ENCODE results near the gene SH3D19. TPM values are rescaled to one million over a fixed set of nuclear protein-coding genes. Genes with fewer than 3 reads are reported as not detected.

SH3D19 gene
- total and polyA plus RNA-seq, 4 donors = 40.3 to 62.1 (median 40.9) TPM

DNA sequence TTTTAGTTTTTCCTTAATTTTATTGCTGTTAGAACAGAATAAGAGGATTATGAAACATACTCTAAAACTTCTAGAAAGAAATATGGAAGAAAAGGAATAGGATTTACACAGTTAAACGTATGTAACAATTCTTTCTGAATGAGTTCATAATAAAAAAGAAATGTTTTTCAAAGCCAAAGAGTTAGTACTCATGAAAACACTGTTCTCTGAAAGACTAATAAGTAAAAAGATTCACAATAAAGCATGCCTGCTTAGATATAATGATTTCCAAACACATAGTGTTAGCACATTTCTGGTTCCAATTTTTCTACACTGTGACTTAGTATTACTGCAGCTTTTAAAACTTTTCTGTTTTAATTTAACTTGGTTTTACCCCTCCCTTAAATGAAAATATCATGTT is 98.2 kb downstream of the SH3D19 start:
- Histone ChIP-seq H3K9me3 (ENCODE audit: control insufficient read depth, insufficient read depth, low read length) (no peaks in the 10 kb centered on the region), H3K27ac (ENCODE audit: low read depth, low read length) (peak overlapping the region; percentile 88), H3K36me3 (ENCODE audit: control insufficient read depth, insufficient read depth, low read length) (no peaks in the 10 kb centered on the region), H3K4me1 (ENCODE audit: control insufficient read depth, insufficient read depth, low read length) (peaks cover 3% of the 10 kb centered on the region), H3K27me3 (ENCODE audit: control insufficient read depth, insufficient read depth, low read length) (no peaks in the 10 kb centered on the region), H3K4me3 (ENCODE audit: low read depth, low read length) (no peak overlapping the region)
- WGBS (ENCODE audit: insufficient coverage) = no CpG with 5 or more reads among the region's 1 CpG
- DNase-seq (ENCODE audit: low read depth in 4 of 6, low spot score in 6 of 6) = no peak

DNA sequence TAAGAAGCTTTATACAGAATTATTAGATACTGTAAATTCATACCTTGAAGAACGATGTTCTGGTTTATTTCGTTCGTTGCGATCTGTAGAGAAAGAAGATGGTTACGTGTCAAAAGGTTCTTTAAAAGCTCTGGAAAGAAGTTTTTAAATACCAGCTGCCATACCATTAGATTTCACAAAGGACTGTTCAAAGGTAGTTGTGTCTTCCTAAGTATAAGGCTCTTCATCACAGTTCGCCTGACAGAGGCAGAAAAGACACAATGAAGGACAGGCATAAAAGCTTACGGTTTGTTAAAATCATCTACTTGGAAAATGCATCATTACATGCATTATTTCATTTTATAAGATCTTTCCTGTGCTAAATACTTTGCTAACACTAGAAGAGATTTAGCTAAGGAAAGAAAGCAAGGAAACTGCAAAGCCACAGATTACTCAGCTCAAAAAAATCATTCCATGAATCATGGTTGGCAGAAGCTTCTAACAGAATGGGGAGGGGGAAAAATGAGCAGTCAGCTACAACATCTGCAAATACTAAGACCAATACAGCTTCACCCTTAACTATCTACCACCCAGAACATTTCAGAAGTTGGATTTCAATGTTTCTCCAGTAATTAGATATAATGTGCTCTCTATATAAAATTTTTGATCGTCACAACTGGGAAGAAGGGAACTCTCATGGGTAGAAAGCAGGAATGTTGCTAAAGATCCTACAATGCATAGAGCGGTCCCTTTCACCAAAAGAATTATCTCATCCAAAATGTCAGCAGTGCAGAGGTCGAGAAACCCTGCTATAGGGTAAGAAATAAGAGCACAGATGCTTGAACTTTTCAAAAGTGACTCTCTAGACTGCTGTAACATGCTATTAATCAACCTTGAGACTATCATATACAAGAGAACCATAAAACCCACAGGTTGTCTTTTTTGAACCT is 99.1 kb downstream of the SH3D19 start:
- peak overlapping the region; percentile 88 for H3K27ac ChIP-seq (ENCODE audit: low read depth, low read length)
- no peaks in the 10 kb centered on the region for H3K36me3 ChIP-seq (ENCODE audit: control insufficient read depth, insufficient read depth, low read length)
- DNase-seq (ENCODE audit: low read depth in 4 of 6, low spot score in 6 of 6) = peak in 2 of 6 donors; percentile 40 to 65
- H3K9me3 ChIP-seq (ENCODE audit: control insufficient read depth, insufficient read depth, low read length) = no peaks in the 10 kb centered on the region
- no peaks in the 10 kb centered on the region for H3K27me3 ChIP-seq (ENCODE audit: control insufficient read depth, insufficient read depth, low read length)
- peaks cover 3% of the 10 kb centered on the region for H3K4me1 ChIP-seq (ENCODE audit: control insufficient read depth, insufficient read depth, low read length)
- peak overlapping the region; percentile 19 for H3K4me3 ChIP-seq (ENCODE audit: low read depth, low read length)
- WGBS (ENCODE audit: insufficient coverage) = no CpG with 5 or more reads among the region's 10 CpGs

DNA sequence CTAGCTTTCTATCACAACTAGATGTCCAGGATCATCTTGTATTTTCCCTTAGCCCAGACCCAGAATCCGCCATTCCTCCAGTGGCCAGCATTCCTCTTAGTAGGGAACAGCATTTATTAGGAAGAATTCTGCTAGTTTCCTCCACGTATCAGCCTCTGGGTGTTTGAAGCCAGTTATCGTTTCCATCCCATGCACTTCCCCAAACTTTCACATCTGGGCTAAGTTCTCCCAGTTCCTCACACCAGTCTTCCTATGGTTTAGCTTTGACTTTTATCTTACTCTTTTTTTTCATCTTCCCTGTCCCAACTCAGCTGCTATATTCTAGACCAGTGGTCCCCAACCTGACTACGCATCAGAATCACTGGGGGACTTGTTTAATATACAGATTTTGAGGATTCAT is 101.9 kb downstream of the SH3D19 start:
- Histone ChIP-seq H3K9me3 (ENCODE audit: control insufficient read depth, insufficient read depth, low read length) (no peaks in the 10 kb centered on the region), H3K27ac (ENCODE audit: low read depth, low read length) (no peak overlapping the region), H3K4me3 (ENCODE audit: low read depth, low read length) (no peak overlapping the region), H3K4me1 (ENCODE audit: control insufficient read depth, insufficient read depth, low read length) (no peaks in the 10 kb centered on the region), H3K27me3 (ENCODE audit: control insufficient read depth, insufficient read depth, low read length) (no peaks in the 10 kb centered on the region), H3K36me3 (ENCODE audit: control insufficient read depth, insufficient read depth, low read length) (no peaks in the 10 kb centered on the region)
- WGBS (ENCODE audit: insufficient coverage) = 94% methylated on average over 3 of the region's 4 CpGs
- DNase-seq (ENCODE audit: low read depth in 4 of 6, low spot score in 6 of 6) = no peak

DNA sequence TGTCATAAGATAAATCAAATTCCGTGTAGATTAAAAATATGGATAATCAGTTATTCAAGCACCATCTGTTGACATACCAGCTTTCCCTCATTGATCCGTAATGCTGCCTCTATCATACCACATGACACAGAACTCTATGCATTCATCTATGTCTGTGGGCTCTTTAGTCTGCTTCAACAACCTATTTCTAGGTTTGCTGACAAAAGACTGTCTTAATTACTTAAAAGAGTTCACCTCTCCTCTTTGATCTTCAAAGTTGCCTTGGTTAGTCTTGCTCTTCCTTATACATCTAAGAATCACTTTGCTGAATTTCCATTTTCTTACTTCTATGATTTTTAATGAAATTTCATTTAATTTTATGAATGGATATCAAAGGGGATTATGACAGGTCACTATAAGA is 105.5 kb downstream of the SH3D19 start:
- Histone ChIP-seq H3K9me3 (ENCODE audit: control insufficient read depth, insufficient read depth, low read length) (no peaks in the 10 kb centered on the region), H3K27me3 (ENCODE audit: control insufficient read depth, insufficient read depth, low read length) (no peaks in the 10 kb centered on the region), H3K4me3 (ENCODE audit: low read depth, low read length) (no peak overlapping the region), H3K4me1 (ENCODE audit: control insufficient read depth, insufficient read depth, low read length) (no peaks in the 10 kb centered on the region), H3K27ac (ENCODE audit: low read depth, low read length) (no peak overlapping the region), H3K36me3 (ENCODE audit: control insufficient read depth, insufficient read depth, low read length) (no peaks in the 10 kb centered on the region)
- no peak for DNase-seq (ENCODE audit: low read depth in 4 of 6, low spot score in 6 of 6)
- 86% methylated on average over 1 of the region's 2 CpGs for WGBS (ENCODE audit: insufficient coverage)

DNA sequence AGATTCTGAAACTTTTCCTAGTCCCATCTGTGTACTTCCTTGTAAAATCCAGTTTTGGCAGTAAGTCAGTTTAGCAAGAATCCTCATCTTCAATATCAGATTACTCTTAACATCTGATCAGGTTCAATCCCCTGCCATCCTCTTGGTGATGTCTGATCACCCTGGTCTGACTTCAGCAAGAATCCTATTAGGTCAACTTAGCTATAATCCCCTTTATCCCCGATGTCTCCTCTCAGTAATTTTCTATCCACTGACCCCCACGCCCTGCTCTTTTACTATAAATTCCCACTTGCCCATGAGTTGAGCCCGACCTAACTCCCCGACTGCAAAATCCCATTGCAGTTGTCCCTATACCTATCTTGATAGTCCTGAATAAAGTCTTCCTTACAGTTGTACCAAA is 106.3 kb downstream of the SH3D19 start:
- WGBS (ENCODE audit: insufficient coverage) = 98% methylated on average over 3 of the region's 4 CpGs
- Histone ChIP-seq H3K9me3 (ENCODE audit: control insufficient read depth, insufficient read depth, low read length) (no peaks in the 10 kb centered on the region), H3K4me3 (ENCODE audit: low read depth, low read length) (no peak overlapping the region), H3K36me3 (ENCODE audit: control insufficient read depth, insufficient read depth, low read length) (no peaks in the 10 kb centered on the region), H3K4me1 (ENCODE audit: control insufficient read depth, insufficient read depth, low read length) (no peaks in the 10 kb centered on the region), H3K27ac (ENCODE audit: low read depth, low read length) (no peak overlapping the region), H3K27me3 (ENCODE audit: control insufficient read depth, insufficient read depth, low read length) (no peaks in the 10 kb centered on the region)
- DNase-seq (ENCODE audit: low read depth in 4 of 6, low spot score in 6 of 6) = no peak

DNA sequence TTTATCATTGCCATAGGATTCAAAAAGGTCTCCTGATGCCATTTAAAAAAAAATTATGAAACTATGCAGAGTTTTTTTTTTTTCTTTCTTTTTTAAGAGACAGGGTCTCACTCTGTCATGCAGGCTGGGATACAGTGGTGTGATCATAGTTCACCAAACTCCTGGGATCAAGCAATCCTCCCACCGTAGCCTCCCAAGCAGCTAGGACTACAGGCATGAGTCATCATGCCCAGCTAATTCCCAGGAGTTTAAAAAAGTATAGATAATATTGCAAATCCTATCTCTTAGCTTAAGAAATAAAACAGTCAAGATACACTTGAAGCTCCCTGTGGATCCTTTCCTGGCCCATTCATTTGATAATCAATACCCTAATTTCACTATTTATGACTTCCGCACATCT is 107.1 kb downstream of the SH3D19 start:
- H3K27me3 ChIP-seq (ENCODE audit: control insufficient read depth, insufficient read depth, low read length) = no peaks in the 10 kb centered on the region
- no peaks in the 10 kb centered on the region for H3K4me1 ChIP-seq (ENCODE audit: control insufficient read depth, insufficient read depth, low read length)
- H3K27ac ChIP-seq (ENCODE audit: low read depth, low read length) = no peak overlapping the region
- no peaks in the 10 kb centered on the region for H3K36me3 ChIP-seq (ENCODE audit: control insufficient read depth, insufficient read depth, low read length)
- no peaks in the 10 kb centered on the region for H3K9me3 ChIP-seq (ENCODE audit: control insufficient read depth, insufficient read depth, low read length)
- H3K4me3 ChIP-seq (ENCODE audit: low read depth, low read length) = no peak overlapping the region
- DNase-seq (ENCODE audit: low read depth in 4 of 6, low spot score in 6 of 6) = no peak
- no CpG with 5 or more reads among the region's 2 CpGs for WGBS (ENCODE audit: insufficient coverage)

DNA sequence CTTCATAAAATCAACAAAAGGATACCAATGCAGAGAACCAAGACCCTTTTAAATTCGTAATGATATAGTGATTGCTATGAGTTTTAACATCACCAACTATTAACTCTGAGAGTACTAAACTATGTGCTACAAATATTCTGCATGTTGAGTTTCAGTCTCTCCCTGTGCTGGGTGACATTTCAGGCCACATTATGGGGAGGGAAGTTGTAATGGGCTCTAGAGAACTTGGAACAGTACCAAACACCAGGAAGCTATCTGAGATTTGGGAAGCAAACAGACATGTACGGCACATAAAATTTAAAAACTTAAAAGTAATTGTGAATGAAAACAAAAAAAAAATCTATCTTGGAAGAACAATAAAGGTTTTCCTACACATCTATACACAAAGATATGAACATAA is 108.1 kb downstream of the SH3D19 start:
- H3K4me3 ChIP-seq (ENCODE audit: low read depth, low read length) = no peak overlapping the region
- H3K36me3 ChIP-seq (ENCODE audit: control insufficient read depth, insufficient read depth, low read length) = no peaks in the 10 kb centered on the region
- peak in 1 of 6 donors; percentile 27 for DNase-seq (ENCODE audit: low read depth in 4 of 6, low spot score in 6 of 6)
- no CpG with 5 or more reads among the region's 2 CpGs for WGBS (ENCODE audit: insufficient coverage)
- no peaks in the 10 kb centered on the region for H3K4me1 ChIP-seq (ENCODE audit: control insufficient read depth, insufficient read depth, low read length)
- no peak overlapping the region for H3K27ac ChIP-seq (ENCODE audit: low read depth, low read length)
- H3K27me3 ChIP-seq (ENCODE audit: control insufficient read depth, insufficient read depth, low read length) = no peaks in the 10 kb centered on the region
- no peaks in the 10 kb centered on the region for H3K9me3 ChIP-seq (ENCODE audit: control insufficient read depth, insufficient read depth, low read length)

DNA sequence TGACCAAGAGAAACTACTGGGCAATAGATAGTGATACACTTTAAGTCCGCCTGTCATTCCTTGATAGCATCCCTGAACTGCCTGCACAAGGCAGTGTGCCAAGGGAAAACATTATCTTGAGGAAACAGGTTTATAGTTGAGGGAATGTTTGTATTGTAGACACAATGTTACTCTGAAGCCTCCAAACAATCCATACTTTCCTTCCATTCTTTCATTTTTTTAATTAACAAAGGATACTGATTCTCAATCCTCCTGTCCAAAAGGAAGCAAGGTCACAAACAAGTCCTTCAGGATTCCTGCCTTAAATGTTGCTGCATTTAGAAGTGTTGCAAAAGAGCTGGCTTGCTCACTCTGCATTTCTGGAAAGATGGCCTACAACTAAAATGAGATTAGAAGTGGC is 110.1 kb downstream of the SH3D19 start:
- DNase-seq (ENCODE audit: low read depth in 4 of 6, low spot score in 6 of 6) = no peak
- H3K27me3 ChIP-seq (ENCODE audit: control insufficient read depth, insufficient read depth, low read length) = no peaks in the 10 kb centered on the region
- H3K4me1 ChIP-seq (ENCODE audit: control insufficient read depth, insufficient read depth, low read length) = no peaks in the 10 kb centered on the region
- H3K4me3 ChIP-seq (ENCODE audit: low read depth, low read length) = no peak overlapping the region
- WGBS (ENCODE audit: insufficient coverage) = no CpG with 5 or more reads among the region's 1 CpG
- no peaks in the 10 kb centered on the region for H3K9me3 ChIP-seq (ENCODE audit: control insufficient read depth, insufficient read depth, low read length)
- H3K36me3 ChIP-seq (ENCODE audit: control insufficient read depth, insufficient read depth, low read length) = no peaks in the 10 kb centered on the region
- no peak overlapping the region for H3K27ac ChIP-seq (ENCODE audit: low read depth, low read length)

DNA sequence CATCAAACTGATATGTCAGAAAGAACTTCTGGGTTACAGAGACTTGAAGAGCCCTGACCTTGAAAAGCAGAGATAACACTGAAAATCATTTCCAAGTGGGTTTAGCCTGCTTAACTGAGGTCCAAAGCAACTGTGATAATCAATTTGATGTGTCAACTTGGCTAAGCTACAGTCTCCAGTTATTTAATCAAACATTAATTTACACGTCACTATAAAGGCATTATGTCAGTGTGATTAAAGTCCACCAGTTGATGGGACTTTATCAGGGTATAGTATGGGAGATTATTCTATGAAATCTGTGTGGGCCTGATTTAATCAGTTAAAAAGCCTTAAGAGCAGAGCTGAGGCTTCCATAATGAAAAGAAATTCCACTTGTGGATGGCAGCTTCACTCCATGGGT is 117.5 kb downstream of the SH3D19 start:
- no peaks in the 10 kb centered on the region for H3K9me3 ChIP-seq (ENCODE audit: control insufficient read depth, insufficient read depth, low read length)
- no CpG with 5 or more reads among the region's 1 CpG for WGBS (ENCODE audit: insufficient coverage)
- H3K4me3 ChIP-seq (ENCODE audit: low read depth, low read length) = no peak overlapping the region
- DNase-seq (ENCODE audit: low read depth in 4 of 6, low spot score in 6 of 6) = no peak
- H3K4me1 ChIP-seq (ENCODE audit: control insufficient read depth, insufficient read depth, low read length) = peaks cover 6% of the 10 kb centered on the region
- no peaks in the 10 kb centered on the region for H3K27me3 ChIP-seq (ENCODE audit: control insufficient read depth, insufficient read depth, low read length)
- H3K36me3 ChIP-seq (ENCODE audit: control insufficient read depth, insufficient read depth, low read length) = no peaks in the 10 kb centered on the region
- no peak overlapping the region for H3K27ac ChIP-seq (ENCODE audit: low read depth, low read length)

DNA sequence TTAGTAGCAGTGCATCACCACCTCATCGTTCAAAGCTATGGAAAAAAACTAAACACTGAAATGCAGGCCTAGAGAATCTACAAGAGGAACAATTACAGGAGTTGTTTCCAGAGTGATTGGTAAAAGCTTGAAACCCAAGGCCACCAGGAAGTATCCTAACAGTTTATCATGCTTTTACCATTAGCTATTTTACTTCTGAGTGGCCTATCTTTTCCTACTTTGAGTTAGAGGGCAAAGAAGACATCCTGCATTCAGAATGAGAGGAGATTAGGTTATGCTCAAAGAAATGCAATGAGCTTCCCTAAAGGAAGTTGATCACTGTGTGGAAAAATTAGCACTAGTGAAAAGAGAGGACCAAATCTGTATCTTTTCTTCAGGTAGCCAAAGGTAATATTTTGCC is 118.2 kb downstream of the SH3D19 start:
- WGBS (ENCODE audit: insufficient coverage) = no CpG with 5 or more reads among the region's 1 CpG
- H3K4me3 ChIP-seq (ENCODE audit: low read depth, low read length) = no peak overlapping the region
- H3K27ac ChIP-seq (ENCODE audit: low read depth, low read length) = no peak overlapping the region

More for the DNA sequence above, 118.2 kb downstream of the SH3D19 start:
- Histone ChIP-seq H3K4me1 (ENCODE audit: control insufficient read depth, insufficient read depth, low read length) (peaks cover 7% of the 10 kb centered on the region), H3K36me3 (ENCODE audit: control insufficient read depth, insufficient read depth, low read length) (no peaks in the 10 kb centered on the region), H3K27me3 (ENCODE audit: control insufficient read depth, insufficient read depth, low read length) (no peaks in the 10 kb centered on the region), H3K9me3 (ENCODE audit: control insufficient read depth, insufficient read depth, low read length) (no peaks in the 10 kb centered on the region)
- no peak for DNase-seq (ENCODE audit: low read depth in 4 of 6, low spot score in 6 of 6)
